Cardiac fibroblast (primary cell): ENCODE results near the gene NF2.
"Not testable (repeated sequence)": the region's sequence is repeated elsewhere in the genome, so short reads cannot be mapped to it uniquely, and the experiment has no call there.

ENCODE experiments used
- DNase-seq, 2 donors: peaks; one replicate each; pipeline versions ENCODE4 v3.0.0 to v3.0.0-alpha.2; 2010; ENCODE audit warnings: low read depth in 2 of 2
- H3K4me3 ChIP-seq, 2 donors: replicated peaks in 1 of 2; 1 replicate in 1 of 2; 2 replicates in 1 of 2; pipeline ENCODE4 v1.5.1; 2011; ENCODE audit warnings: low read depth in 2 of 2, low read length in 2 of 2, mild to moderate bottlenecking in 2 of 2, moderate library complexity in 1 of 2
- CTCF ChIP-seq: IDR thresholded peaks from one replicate; pipeline ENCODE4 v1.5.1; 2011; ENCODE audit warnings: low read depth, mild to moderate bottlenecking, low read length, inconsistent platforms

The NF2 gene

GRCh38 chr22:29581799-29582198 is 21.6 kb upstream of the NF2 start:
- no peak for DNase-seq
- H3K4me3 ChIP-seq: no peak overlapping the region
- TF ChIP-seq CTCF: no peak

GRCh38 chr22:29584975-29585374 is 18.5 kb upstream of the NF2 start:
- no peak for DNase-seq
- no peak for TF ChIP-seq CTCF
- H3K4me3 ChIP-seq: no peak overlapping the region

- H3K4me3 ChIP-seq, DNase-seq: not testable (repeated sequence)
These were observed 17.2 kb upstream of the NF2 start for GRCh38 chr22:29586193-29586705.

GRCh38 chr22:29587938-29588699 is 15.3 kb upstream of the NF2 start:
- no peak overlapping the region for H3K4me3 ChIP-seq
- DNase-seq: peak; percentile 83 to 92
- no peak for TF ChIP-seq CTCF

GRCh38 chr22:29593923-29594322 is 9.5 kb upstream of the NF2 start:
- no peak overlapping the region for H3K4me3 ChIP-seq
- no peak for DNase-seq
- no peak for TF ChIP-seq CTCF

- DNase-seq, H3K4me3 ChIP-seq: not testable (repeated sequence)
These were observed 9.0 kb upstream of the NF2 start for GRCh38 chr22:29594447-29594846.

- H3K4me3 ChIP-seq: no peak overlapping the region
- DNase-seq: no peak
- no peak for TF ChIP-seq CTCF
These were observed 7.0 kb upstream of the NF2 start for GRCh38 chr22:29596408-29596807.

- not testable (repeated sequence) for H3K4me3 ChIP-seq, DNase-seq
These were observed 5.4 kb upstream of the NF2 start for GRCh38 chr22:29597871-29598683.
